Measurements from ENCODE around the gene CXCR4.

The CXCR4 gene

DNA sequence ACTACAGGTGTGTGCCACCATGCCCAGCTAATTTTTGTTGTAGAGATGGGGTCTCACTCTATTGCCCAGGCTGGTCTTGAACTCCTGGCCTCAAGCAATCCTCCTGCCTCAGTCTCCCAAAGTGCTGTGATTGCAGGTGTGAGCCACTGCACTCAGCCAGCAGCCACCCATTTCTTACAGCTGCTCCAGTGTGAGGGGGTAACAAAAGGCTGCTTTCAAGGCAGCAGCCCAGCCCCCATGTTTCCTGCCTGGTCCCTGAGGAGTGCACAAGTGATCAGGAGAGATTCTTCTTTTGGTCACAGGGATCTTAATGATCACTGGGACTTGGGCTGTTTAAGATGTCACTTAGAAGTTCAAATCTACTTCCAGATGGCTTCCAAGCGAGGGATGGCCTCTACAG lies 15.2 kb upstream of the CXCR4 start:
- DNase-seq (ENCODE audit: low read depth, low spot score): no peak
- no peak overlapping the region; the same call in 1 of the 2 replicates for H3K4me3 ChIP-seq (ENCODE audit: low read length)

DNA sequence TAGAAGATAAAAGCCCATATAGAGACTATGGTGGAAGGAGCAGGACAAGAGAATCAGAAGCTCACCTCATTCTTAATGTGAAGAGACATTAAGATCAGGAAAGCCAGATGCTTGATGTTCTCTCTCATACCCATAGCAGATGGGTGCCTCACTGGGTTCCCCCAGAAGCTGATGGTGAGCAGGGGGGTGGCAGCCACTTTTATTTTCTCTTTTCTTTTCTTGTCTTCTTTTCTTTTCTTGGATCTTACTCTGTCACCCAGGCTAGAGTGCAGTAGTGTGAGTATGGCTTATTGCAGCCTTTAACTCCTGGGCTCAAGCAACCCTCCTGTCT lies 14.8 kb upstream of the CXCR4 start:
- H3K4me3 ChIP-seq (ENCODE audit: low read length): no peak overlapping the region
- no peak for DNase-seq (ENCODE audit: low read depth, low spot score)

DNA sequence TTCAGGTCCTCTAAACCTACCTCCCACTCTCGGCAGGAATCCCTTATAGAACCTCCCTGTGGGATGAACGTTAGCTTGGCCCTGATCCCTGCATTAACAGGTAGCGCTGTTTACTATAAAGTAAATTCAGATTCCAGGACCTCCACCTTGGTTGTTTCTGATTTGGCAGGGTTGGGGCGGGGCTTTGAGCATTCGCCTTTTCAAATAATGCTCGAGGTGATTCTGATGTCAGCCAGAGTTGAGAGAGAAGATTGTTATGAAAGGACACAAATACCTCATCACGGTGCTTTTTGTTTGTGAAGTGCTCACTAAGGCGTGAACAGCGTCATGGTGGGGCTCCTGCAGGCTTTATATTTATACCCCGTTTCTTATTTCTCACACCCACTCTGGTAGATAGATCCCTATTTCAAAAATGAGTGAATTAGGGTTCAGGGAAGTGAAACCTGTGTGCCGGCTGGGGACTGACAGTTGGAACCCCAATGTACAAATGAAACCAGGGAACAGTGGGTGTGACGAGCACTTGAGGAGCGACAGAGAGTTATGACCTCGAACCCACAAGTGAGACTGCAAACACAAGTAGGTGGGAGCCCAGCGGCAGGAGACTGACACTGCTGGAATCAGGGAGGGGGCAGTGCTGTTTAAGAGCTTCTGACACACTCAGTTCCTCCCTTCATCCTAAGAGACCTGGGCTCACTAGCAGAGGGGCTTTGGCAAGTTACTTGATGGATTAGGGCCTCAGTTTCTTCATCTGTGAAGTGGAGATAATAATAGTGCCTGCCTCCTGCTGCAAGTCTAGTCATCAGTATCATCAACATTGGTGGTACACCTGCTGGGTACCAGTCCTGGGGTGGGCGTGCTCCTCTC lies 14.2 kb upstream of the CXCR4 start:
- H3K4me3 ChIP-seq (ENCODE audit: low read length): peak overlapping the region; percentile 46
- peak; percentile 71 for DNase-seq (ENCODE audit: low read depth, low spot score)

DNA sequence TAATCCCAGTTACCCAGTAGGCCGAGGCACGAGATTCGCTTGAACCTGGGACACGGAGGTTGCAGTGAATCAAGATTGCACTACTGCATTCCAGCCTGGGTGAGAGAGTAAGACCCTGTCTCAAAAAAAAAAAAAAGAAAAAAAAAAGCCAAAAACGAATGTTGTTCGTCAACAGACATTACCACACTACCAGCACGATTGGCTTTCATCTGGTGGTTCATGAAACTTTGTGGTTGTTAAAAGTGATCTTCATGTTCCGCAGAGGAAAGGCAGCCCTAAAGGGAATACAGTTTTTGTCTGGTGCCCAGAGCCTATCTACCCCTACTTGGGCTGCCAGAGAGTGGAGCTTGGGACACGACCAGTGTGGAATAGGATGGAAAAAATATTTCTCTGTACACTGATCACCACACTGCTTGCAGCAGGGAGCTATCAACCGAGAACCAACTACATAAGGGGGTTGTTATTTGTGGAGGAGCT lies 13.6 kb upstream of the CXCR4 start:
- peak overlapping the region; percentile 46 for H3K4me3 ChIP-seq (ENCODE audit: low read length)
- peak; percentile 91 for DNase-seq (ENCODE audit: low read depth, low spot score)

DNA sequence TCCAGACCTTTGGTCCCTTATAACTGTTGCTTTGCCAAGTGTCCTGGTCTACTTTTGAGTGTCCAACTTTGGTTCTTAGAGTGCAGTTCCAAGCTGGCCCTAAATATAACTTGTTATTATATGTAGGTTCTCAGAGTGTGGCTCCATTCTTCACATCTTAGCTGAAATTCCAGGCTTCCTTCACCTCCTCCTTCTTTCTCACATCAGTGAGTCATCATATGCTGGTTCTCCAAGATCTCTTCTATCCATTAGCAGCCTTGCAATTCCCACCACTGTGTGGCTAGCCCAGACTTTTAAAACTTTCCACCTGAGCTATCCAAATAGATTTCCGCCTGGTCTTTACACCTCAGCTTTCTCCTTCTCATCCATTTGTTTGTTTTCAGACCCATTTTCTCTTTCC lies 12.6 kb upstream of the CXCR4 start:
- H3K4me3 ChIP-seq (ENCODE audit: low read length): no peak overlapping the region
- no peak for DNase-seq (ENCODE audit: low read depth, low spot score)

DNA sequence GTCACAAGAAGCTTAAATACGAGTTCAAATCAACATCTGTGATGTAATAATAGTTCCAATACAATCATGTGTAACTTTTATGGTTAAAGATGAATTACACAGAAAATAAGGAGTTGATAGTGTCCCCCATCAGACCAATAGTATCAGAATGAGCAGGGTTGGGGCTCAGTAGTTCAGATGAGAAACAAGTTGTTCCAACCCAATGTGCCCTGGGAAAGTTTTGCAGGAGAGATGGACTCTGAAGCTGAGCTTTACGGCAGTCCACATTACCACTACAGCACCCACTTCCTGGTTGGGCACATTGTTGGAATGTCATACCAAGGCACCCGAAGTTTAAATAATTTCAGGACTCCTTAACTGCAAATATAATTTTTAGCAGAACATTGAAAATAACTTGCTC lies 12.1 kb upstream of the CXCR4 start:
- DNase-seq (ENCODE audit: low read depth, low spot score): no peak
- H3K4me3 ChIP-seq (ENCODE audit: low read length): peak overlapping the region; percentile 13

DNA sequence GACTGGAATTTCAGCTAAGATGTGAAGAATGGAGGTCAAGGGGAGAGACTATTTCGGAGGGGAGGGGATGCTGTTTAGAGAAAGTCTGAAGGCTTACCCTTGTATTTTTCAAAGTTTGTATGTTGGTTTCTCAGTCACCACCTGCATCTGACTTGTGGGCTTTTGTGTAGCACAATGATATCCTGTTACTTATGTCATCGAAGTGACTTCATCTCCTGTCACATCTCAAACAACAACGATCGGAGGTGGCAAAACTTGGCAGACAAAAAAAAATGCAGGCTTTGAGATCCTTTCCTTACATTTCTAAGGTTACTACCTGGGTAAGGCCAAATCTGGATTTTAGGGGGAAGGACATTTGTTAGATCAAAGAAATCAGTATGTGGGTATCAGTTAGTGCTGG lies 11.7 kb upstream of the CXCR4 start:
- H3K4me3 ChIP-seq (ENCODE audit: low read length): peak overlapping the region; percentile 13
- peak; percentile 90 for DNase-seq (ENCODE audit: low read depth, low spot score)

DNA sequence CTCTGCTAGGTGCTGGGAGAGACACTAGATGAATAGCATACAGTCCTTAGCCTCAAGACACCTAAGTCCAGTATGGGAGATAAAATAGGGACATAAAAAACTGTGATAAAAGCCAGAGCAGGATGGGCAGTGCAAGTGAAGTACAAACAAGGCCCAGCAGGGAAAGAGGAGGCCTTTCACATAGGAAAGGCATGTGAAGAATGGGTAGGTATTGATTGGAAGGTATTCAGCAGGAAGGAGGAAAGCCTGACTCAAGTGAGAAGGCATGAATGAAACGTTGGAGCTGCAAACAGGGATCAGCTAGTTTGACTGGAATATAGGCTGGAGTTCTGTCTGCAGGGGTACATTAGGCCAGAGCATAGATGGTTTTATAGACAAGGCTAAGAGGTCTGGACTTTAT lies 11.0 kb upstream of the CXCR4 start:
- DNase-seq (ENCODE audit: low read depth, low spot score): no peak
- H3K4me3 ChIP-seq (ENCODE audit: low read length): no peak overlapping the region

DNA sequence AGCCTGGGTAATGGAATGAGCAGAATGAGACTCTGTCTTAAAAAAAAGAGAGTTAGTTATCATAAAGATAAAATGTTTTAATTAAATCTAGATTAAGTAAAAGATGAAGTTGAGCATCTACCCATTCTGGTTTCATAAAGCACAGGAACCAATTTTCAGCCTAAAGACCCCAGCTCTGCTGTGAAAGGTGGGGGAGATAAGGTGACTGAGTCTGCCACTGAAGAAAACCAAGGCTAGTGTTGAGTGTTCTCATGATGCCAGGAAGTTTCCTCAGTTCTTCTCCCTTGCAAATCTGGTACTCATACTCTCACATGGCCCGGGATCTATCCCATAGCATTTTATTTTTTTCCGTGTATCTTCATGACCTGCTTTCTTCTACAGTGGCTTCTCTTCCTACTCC lies 10.4 kb upstream of the CXCR4 start:
- H3K4me3 ChIP-seq (ENCODE audit: low read length): no peak overlapping the region
- DNase-seq (ENCODE audit: low read depth, low spot score): no peak

DNA sequence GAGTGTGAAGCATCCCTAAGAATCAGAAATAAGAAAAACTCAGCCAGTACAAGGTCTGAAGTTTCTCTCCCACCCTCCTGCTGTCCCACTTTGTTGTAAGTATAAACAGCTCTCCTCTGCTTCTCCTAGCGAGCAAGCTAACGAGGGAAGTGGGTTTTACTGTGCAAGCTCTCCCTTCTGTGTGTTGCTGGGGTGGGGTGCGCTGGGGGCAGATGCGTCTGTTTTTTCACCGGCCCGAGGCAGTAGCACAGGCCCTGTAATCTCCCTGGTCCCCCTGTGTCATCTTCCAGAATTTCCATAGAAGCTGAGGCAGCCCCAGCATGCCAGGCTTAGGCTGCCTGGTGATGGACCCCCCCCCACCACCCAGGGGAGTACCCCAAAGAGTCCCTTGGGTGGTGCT lies 9.4 kb upstream of the CXCR4 start:
- H3K4me3 ChIP-seq (ENCODE audit: low read length): peak overlapping the region; percentile 15
- DNase-seq (ENCODE audit: low read depth, low spot score): peak; percentile 74

DNA sequence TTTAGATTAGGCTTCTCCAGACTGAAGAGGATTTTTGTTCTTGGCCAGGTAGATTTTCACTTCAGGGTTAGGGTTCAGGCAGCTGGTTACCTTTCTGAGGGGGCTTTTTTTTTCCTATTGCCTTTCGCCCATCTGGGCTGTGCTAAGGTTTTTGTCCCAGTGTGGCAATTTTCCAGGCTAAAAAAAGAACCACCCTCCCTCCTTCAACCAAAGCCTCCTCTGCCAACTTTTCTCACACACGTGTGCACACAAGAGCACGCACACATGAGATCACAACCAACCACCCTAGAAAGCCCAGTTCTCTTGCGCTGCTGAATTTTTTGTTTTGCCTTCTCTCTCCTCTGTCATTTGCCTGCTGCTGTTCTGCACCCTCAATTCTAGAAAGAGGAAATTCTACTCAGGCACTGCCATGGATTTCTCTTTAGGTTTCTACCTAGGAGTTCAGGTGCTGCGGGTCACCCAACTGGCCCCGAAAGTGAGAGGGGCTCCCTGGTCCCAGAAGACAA lies 8.5 kb upstream of the CXCR4 start:
- no peak overlapping the region for H3K4me3 ChIP-seq (ENCODE audit: low read length)
- DNase-seq (ENCODE audit: low read depth, low spot score): no peak

DNA sequence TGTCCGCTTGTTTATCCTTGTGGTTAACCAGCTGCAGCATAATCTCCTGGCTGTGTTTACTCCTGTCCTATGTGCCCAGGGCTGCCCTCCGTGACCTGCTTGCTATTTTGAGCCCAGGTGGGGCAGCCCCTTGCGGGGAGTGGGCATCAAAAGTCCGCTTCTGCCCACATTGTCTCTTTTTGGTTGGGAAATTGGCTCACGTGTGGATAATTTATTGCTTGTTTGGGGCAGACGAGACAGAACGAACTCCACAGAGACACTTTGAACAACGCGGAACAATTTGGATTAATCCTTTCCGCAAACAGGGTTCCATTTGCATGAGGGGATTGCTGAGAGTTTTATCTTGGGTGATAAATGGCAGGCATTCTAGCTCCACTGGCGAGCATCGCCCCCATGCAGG lies 8.1 kb upstream of the CXCR4 start:
- no peak for DNase-seq (ENCODE audit: low read depth, low spot score)
- H3K4me3 ChIP-seq (ENCODE audit: low read length): no peak overlapping the region

DNA sequence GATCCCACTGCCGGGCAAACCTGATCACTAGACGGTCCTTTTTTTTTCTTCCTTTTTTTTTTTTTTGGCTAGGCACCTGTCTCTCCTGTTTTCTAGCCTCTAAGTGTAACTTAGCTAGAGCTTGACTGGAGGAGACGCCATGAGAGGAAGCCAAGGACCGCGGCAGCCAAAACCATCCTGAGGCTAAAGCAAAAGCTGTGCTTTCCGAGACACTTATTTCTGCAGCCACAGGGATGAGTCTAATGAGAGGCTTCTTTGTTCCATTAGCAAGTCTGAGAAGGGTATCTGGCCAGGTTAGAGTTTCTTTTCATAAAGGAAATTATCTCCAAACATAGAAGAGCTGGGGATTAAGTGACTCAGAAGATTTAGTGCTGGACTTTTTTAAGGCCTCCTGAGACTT lies 7.3 kb upstream of the CXCR4 start:
- peak overlapping the region; percentile 28 for H3K4me3 ChIP-seq (ENCODE audit: low read length)
- no peak for DNase-seq (ENCODE audit: low read depth, low spot score)

DNA sequence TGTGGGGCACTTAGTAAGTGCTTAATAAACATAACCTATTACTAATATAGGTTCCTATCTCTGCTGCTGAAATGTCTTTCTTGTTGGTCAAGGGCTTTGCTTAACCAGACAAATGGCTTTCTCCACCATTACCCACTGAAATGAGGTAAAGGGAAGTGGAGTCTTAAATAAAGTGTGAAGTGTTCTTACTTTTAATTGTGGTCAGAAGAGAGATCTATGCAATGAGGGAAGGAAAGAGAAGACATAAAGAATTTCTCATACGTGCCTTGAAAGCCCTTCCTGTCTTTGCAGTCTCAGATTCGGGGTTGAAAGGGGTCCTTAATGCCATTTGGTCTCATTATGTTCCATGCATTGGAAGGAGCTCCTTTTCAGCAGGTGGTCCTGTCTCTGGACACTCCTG lies 6.9 kb upstream of the CXCR4 start:
- no peak for DNase-seq (ENCODE audit: low read depth, low spot score)

DNA sequence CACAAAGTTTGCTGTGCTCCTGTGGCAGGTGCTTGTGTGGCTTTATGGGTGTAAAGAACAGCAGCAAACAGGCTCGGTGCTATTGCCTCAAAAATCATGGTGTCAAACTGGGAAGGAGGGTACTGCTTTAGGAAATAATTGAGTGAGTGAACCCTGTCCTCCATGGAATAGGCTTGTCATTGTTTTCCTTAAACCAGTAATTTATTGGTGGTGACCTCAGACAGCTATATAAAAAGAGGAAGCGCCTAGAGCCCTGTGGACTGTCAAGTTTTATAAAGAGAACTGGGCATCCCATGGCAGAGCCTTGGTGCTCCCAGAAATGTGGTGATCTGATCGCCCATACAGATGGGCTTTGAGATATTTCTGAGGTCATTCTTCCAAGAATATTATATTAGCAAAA lies 4.7 kb upstream of the CXCR4 start:
- DNase-seq (ENCODE audit: low read depth, low spot score): no peak
- no peak overlapping the region for H3K4me3 ChIP-seq (ENCODE audit: low read length)

More for the DNA sequence above, 6.9 kb upstream of the CXCR4 start:
- peak overlapping the region; percentile 28 for H3K4me3 ChIP-seq (ENCODE audit: low read length)

DNA sequence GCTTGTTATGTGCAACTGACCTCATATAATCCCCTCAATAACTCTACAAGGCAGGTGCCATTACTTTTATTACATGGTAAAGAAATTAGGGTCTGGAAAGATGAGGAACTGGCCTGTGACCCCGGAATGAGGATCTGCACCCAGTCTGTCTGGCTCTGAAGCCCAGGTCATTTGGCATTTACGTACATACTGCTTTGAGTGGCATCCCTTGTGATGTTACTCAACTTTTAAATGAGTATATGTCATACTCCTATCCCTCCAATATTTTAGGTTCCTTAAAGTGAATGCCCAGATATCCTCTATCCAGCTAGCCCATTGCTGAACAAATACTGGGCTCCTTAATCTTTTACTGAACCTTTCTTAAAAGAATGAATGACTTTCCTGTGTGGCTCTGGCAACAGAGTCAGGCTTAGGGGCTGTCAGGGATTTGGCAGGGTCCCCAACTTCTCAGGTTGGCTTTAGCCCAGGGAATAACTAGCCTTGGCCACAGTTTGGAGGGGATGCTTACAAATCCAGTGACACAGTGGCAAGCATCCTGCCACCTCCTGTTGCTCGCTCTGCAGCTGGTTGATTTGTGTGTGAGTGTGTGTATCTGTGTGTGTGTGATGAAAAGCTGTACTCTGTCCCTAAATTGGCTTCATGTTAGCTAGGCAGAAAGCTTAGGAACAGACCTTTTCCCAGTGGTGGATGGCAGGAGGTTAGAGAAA lies 3.4 kb upstream of the CXCR4 start:
- no peak for DNase-seq (ENCODE audit: low read depth, low spot score)
- no peak overlapping the region for H3K4me3 ChIP-seq (ENCODE audit: low read length)

DNA sequence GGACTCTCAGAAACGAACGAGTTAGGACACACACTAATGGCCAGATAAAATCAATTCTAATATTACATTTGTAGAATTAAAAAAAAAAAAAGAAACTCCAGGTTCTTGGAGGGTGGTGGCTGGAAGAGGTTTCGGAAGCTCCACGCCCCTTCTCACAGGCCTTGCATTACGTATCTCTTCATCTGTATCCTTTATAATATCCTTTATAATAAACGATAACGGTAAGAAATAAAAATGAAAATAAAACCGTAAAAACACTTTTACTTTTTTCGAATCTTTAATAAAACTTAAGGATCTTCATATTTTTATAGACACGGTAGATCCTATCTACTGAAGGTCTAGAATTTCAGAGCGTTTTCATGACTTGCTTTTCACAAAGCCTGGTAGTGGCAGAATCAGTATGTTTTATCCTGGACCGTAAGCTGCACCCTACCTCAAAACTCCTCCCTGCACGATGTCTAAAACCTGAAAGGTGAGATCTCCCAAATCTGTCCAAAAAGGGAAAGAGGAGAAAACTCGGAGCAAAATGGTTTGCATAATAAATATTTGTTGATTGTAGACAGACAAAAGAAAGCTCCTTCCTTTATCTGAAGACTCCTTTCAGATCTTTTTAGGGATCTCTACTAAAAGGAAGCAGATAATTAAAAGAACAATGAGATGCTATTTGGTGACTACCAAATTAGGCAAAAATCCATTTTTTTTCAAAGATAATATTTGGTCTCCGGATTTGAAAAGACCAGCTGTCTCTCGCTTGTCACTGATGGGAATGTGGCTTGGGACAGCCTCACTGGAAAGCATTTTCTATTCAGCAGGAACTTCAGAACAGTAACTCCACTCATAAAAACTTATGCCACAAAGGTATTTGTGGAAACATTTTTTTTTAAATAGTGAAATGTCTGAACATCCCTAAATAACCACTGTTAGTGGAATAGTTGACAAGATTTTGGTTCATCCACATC lies 2.0 kb upstream of the CXCR4 start:
- H3K4me3 ChIP-seq (ENCODE audit: low read length): peak overlapping the region; percentile 92
- no peak for DNase-seq (ENCODE audit: low read depth, low spot score)

DNA sequence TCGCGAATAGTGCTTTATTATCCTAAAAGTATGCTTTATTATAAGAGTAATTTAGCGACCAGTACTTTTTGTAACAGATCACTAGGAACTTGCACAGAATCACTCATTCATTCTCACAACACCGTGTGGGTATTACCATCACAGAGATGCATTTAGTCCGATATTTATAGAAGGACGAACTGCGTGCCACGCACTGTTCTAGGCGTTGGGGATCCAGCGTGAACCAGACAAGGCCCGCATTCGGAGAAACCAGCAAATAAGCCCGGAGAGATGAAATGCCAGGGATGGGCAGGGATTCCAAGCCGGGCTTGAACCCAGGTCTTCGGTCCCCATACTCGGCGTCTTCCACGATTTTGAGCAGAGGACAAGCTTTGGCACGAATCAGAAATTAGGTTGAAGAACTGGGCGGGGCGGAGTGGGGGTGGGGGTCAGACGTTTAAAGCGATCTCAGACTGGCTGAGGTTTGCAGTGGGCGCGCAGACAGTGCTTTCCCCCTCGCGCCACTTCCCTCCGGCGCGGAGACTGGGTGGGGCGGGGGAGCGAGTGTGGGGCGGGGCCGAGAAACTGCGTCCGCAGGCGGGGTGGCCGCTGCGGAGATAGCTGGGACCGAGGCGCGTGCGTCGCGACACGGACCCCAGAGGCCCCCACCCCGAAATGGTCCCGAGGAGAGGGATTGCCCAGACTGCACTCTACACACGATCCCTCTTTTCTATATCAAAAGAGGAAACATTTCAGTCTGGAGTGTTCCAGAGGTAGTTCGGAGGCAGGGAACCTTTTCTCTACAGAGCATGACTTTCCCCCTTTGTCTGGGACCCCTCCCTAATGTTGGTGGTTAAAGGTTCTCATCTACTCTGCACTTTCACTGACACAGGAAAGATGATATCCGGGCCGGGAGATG lies 1.1 kb upstream of the CXCR4 start:
- peak; percentile 86 for DNase-seq (ENCODE audit: low read depth, low spot score)
- H3K4me3 ChIP-seq (ENCODE audit: low read length): peak overlapping the region; percentile 92

Measured in Jurkat, Clone E6-1 (cell line).